H1 (cell line): ENCODE data around the gene IGFBP6.

ENCODE experiments used
- JUND ChIP-seq: IDR thresholded peaks from 2 replicates; pipeline ENCODE4 v1.6.1; 2011; ENCODE audit warnings: mild to moderate bottlenecking, improper control_type of control experiment, low read length
- MAX ChIP-seq: IDR thresholded peaks from 2 replicates; pipeline ENCODE4 v1.6.1; 2012; ENCODE audit warnings: inconsistent platforms
- ZNF274 ChIP-seq: IDR thresholded peaks from 2 replicates; pipeline ENCODE4 v1.7.0; 2012; ENCODE audit warnings: low read length, borderline replicate concordance; ENCODE audit errors: extremely low read depth
- TF ChIP-seq, protein P1 (sequence below), 3 experiments: IDR thresholded peaks; 1 replicate in 2 of 3; 2 replicates in 1 of 3; pipeline versions ENCODE4 v1.5.1 to v1.6.1; 2011; ENCODE audit warnings: low read length in 3 of 3, mild to moderate bottlenecking in 3 of 3, inconsistent platforms in 2 of 3, low read depth in 1 of 3, moderate library complexity in 1 of 3; ENCODE audit not compliant: insufficient read depth in 1 of 3; ENCODE audit errors: control extremely low read depth in 1 of 3

- TF ChIP-seq ZNF274 (no peak), JUND (no peak), MAX (no peak)
- TF ChIP-seq, protein P1, sequence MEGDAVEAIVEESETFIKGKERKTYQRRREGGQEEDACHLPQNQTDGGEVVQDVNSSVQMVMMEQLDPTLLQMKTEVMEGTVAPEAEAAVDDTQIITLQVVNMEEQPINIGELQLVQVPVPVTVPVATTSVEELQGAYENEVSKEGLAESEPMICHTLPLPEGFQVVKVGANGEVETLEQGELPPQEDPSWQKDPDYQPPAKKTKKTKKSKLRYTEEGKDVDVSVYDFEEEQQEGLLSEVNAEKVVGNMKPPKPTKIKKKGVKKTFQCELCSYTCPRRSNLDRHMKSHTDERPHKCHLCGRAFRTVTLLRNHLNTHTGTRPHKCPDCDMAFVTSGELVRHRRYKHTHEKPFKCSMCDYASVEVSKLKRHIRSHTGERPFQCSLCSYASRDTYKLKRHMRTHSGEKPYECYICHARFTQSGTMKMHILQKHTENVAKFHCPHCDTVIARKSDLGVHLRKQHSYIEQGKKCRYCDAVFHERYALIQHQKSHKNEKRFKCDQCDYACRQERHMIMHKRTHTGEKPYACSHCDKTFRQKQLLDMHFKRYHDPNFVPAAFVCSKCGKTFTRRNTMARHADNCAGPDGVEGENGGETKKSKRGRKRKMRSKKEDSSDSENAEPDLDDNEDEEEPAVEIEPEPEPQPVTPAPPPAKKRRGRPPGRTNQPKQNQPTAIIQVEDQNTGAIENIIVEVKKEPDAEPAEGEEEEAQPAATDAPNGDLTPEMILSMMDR (IDR thresholded peaks at IDR 0.05; ENCODE audit: control extremely low read depth in 1 of 3, insufficient read depth in 1 of 3, low read depth in 1 of 3, low read length in 3 of 3), result no peak
Observed at GRCh38 chr12:53069621-53070410, 27.7 kb upstream of the IGFBP6 start.
